Mammary epithelial cell (primary cell): Measurements from ENCODE around the gene EMSY.

Experiments used
- CTCF ChIP-seq, 2 donors: IDR thresholded peaks in 1 of 2; conservative IDR thresholded peaks in 1 of 2; 2 replicates each; pipeline ENCODE4 v1.5.1; 2011 to 2012; ENCODE audit warnings: inconsistent platforms in 2 of 2, low read length in 2 of 2, mild to moderate bottlenecking in 2 of 2, control low read depth in 1 of 2, low read depth in 1 of 2; ENCODE audit not compliant: insufficient read depth in 1 of 2; ENCODE audit errors: extremely low read depth in 1 of 2
- EZH2 ChIP-seq: IDR thresholded peaks from 2 replicates; pipeline ENCODE4 v1.6.1; 2012; ENCODE audit warnings: low read length, inconsistent platforms, borderline replicate concordance

DNA sequence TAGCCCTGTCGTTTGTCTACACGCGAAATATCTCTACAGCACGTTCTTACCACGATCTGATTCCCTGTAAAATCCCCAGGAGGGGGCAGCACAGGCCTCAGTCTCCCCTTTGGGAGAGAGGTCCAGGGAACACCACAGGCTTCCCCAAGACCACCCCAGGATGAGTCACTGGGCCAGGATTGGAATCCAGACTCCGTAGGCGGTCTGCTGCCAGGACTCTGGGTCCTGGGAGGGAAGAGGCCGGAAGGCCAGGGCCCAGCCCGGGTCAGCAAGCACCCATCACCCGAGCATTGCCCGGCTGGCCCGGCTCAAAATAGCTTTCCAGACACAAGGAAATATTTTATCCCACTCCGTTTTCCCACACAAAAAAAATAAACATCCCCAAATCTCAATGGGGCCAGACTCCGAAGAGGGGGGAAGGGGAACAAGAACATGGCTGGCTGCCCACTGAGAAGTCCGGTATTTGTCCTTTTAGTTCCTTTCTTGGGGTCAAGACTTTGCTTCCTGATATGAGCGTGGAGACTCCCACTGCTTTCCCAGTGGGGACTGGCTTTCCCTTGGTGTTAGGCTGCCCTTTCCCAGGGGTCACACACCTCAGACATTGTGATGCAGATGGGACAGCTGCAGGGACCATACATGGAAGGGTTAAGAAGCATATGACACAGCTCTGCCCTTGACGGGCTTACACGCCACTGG lies 134.4 kb downstream of the EMSY start:
- TF ChIP-seq CTCF (conservative IDR thresholded peaks at IDR 0.05 in 1 of 2, IDR thresholded peaks at IDR 0.05 in 1 of 2; ENCODE audit: extremely low read depth in 1 of 2, insufficient read depth in 1 of 2, low read depth in 1 of 2, low read length in 2 of 2) = no peak
- no peak for TF ChIP-seq EZH2
